HepG2 (cell line): Measurements from ENCODE around the gene FGFR2. TPM values are rescaled to one million over a fixed set of nuclear protein-coding genes. Genes with fewer than 3 reads are reported as not detected.

Experiments
- ARID4A ChIP-seq: sonication (generic); formaldehyde crosslinking; IDR thresholded peaks from 2 replicates; pipeline ENCODE4 v1.5.0; 2020; ENCODE audit warnings: mild to moderate bottlenecking, missing genetic modification reagents, borderline replicate concordance
- ATF5 ChIP-seq: sonication (generic); formaldehyde crosslinking; IDR thresholded peaks from 2 replicates; pipeline ENCODE4 v1.4.0; 2020; ENCODE audit warnings: mild to moderate bottlenecking, low read depth, missing genetic modification reagents
- CHCHD3 ChIP-seq: sonication (generic); formaldehyde crosslinking; IDR thresholded peaks from 2 replicates; pipeline ENCODE4 v1.8.0; 2022; ENCODE audit warnings: mild to moderate bottlenecking, missing genetic modification reagents, moderate library complexity
- HNRNPK ChIP-seq: fragments of 200-400 bp; formaldehyde crosslinking; IDR thresholded peaks from 2 replicates; pipeline ENCODE4 v1.6.1; 2018; ENCODE audit warnings: low read length, low read depth, moderate library complexity, mild to moderate bottlenecking; ENCODE audit not compliant: poor library complexity, severe bottlenecking
- HOXA7 ChIP-seq: sonication (generic); formaldehyde crosslinking; IDR thresholded peaks from 2 replicates; pipeline ENCODE4 v1.8.1; 2022; ENCODE audit warnings: mild to moderate bottlenecking, missing genetic modification reagents, moderate library complexity
- IRF9 ChIP-seq: sonication (generic); formaldehyde crosslinking; IDR thresholded peaks from 2 replicates; pipeline ENCODE4 v1.8.0; 2022; ENCODE audit warnings: missing genetic modification reagents, mild to moderate bottlenecking, borderline replicate concordance
- MTF2 ChIP-seq: sonication (generic); formaldehyde crosslinking; IDR thresholded peaks from 2 replicates; pipeline ENCODE4 v1.5.0; 2020; ENCODE audit warnings: missing genetic modification reagents, borderline replicate concordance
- NFKBIZ ChIP-seq: IDR thresholded peaks from 2 replicates; pipeline ENCODE4 v1.6.1; 2018; ENCODE audit warnings: missing genetic modification reagents, missing compliant biosample characterization
- PRDM10 ChIP-seq: sonication (generic); formaldehyde crosslinking; IDR thresholded peaks from 2 replicates; pipeline ENCODE4 v1.4.0; 2020; ENCODE audit warnings: low read depth, missing genetic modification reagents
- SKI ChIP-seq: fragments of 450-650 bp; IDR thresholded peaks from one replicate; pipeline ENCODE4 v1.6.1; 2018; ENCODE audit warnings: mild to moderate bottlenecking; ENCODE audit not compliant: partially characterized antibody
- SMARCC2 ChIP-seq: fragments of 450-650 bp; IDR thresholded peaks from 2 replicates; pipeline ENCODE4 v1.6.1; 2017; ENCODE audit warnings: antibody characterized with exemption, mild to moderate bottlenecking
- YEATS4 ChIP-seq: sonication (generic); formaldehyde crosslinking; IDR thresholded peaks from 2 replicates; pipeline ENCODE4 v1.4.0; 2020; ENCODE audit warnings: missing genetic modification reagents, borderline replicate concordance
- ZNF264 ChIP-seq: sonication (generic); formaldehyde crosslinking; IDR thresholded peaks from 2 replicates; pipeline ENCODE4 v1.4.0; 2020; ENCODE audit warnings: missing genetic modification reagents
- ZNF432 ChIP-seq: sonication (generic); formaldehyde crosslinking; IDR thresholded peaks from 2 replicates; pipeline ENCODE4 v1.5.0; 2020; ENCODE audit warnings: missing genetic modification reagents, mild to moderate bottlenecking, borderline replicate concordance
- ZNF800 ChIP-seq: sonication (generic); formaldehyde crosslinking; IDR thresholded peaks from 2 replicates; pipeline ENCODE4 v1.4.0; 2020; ENCODE audit warnings: missing genetic modification reagents
- ZNF83 ChIP-seq: sonication (generic); formaldehyde crosslinking; IDR thresholded peaks from 2 replicates; pipeline ENCODE4 v1.4.0; 2020; ENCODE audit warnings: missing genetic modification reagents, mild to moderate bottlenecking, borderline replicate concordance
- ZSCAN25 ChIP-seq: sonication (generic); formaldehyde crosslinking; IDR thresholded peaks from 2 replicates; pipeline ENCODE4 v1.8.0; 2022; ENCODE audit warnings: mild to moderate bottlenecking, missing genetic modification reagents
- polyA plus RNA-seq, 8 experiments: library from polyadenylated mRNA; depleted of rRNA in 3 of 8; stranded (reverse) in 7 of 8; unstranded in 1 of 8; fragments of >200 nt; fragmentation: Illumina TruSeq in 4 of 8; extraction: Trizol in 4 of 8; gene quantifications; 2 replicates each; pipeline versions ENCODE4 v1.2.1 to v1.2.3, GENCODE V29; 2011 to 2016; ENCODE audit warnings: low read depth in 4 of 8, missing spikeins in 1 of 8, mixed read lengths in 1 of 8; ENCODE audit not compliant: insufficient read depth in 1 of 8
- total RNA-seq, 5 experiments: library from RNA; depleted of rRNA; stranded (reverse); fragments of >200 nt; fragmentation: Illumina TruSeq; extraction: Trizol; gene quantifications; 2 replicates each; pipeline ENCODE4 v1.2.3, GENCODE V29; 2016; ENCODE audit warnings: low read depth in 1 of 5

Gene FGFR2
- total and polyA plus RNA-seq, 2 of the 13 experiments (the other 11 are each of a cell fraction or from before 2014, with no cell fraction given): 1.6 to 2.6 TPM

- TF ChIP-seq ATF5 (CRISPR knock-in tag): no peak
- TF ChIP-seq ARID4A (CRISPR knock-in tag): 0 out of 2 replicates have a peak, but pooled peaks have one; percentile 35
- TF ChIP-seq CHCHD3 (CRISPR knock-in tag): 0 out of 2 replicates have a peak, but pooled peaks have one; percentile 31
- TF ChIP-seq NFKBIZ (CRISPR knock-in tag): no peak
- TF ChIP-seq HNRNPK: no peak
- no peak for TF ChIP-seq ZNF264 (CRISPR knock-in tag)
- no peak for TF ChIP-seq ZNF432 (CRISPR knock-in tag)
- no peak for TF ChIP-seq ZSCAN25 (CRISPR knock-in tag)
- no peak for TF ChIP-seq ZNF800 (CRISPR knock-in tag)
- peak; percentile 39; the same call in 1 of the 2 replicates for TF ChIP-seq IRF9 (CRISPR knock-in tag)
- no peak for TF ChIP-seq ZNF83 (CRISPR knock-in tag)
- no peak for TF ChIP-seq PRDM10 (CRISPR knock-in tag)
- no peak for TF ChIP-seq SKI
- TF ChIP-seq MTF2: peak; percentile 88; the same call in 1 of the 2 replicates
- no peak for TF ChIP-seq HOXA7 (CRISPR knock-in tag)
- peak; percentile 43 for TF ChIP-seq YEATS4 (CRISPR knock-in tag)
- no peak for TF ChIP-seq SMARCC2
These were observed 10.4 kb upstream of the FGFR2 start (continued) for GRCh38 chr10:121608469-121609190.
